GM21737 (cell line): Measurements from ENCODE around the gene DMAC1.

Experiments
- ATAC-seq: cut with Tn5 transposase; IDR thresholded peaks from one replicate; pipeline ENCODE4 v1.9.1; 2021; ENCODE audit warnings: mild to moderate bottlenecking, moderate library complexity; ENCODE audit not compliant: unreplicated experiment

DMAC1 gene

DNA sequence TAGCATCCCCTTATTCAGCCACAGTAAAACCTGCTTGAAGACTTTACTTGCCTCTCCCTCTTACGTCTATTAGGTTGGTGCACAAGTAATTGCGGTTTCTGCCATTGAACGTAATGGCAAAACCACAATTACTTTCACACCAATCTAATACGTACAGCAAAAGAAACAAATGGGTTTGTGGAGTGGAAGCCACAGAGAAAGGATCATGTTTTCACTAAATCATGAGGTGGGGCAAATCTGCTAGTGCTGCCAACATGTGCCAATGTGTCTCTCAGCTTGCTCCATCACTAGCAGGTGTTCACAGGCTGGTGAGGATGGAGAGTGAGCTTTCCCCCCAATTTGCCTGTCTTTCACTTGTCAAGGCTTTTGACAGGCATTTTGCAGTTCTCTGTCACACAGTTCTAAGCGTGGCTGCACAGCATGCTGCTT is 15.9 kb downstream of the DMAC1 start:
- ATAC-seq, result no peak

DNA sequence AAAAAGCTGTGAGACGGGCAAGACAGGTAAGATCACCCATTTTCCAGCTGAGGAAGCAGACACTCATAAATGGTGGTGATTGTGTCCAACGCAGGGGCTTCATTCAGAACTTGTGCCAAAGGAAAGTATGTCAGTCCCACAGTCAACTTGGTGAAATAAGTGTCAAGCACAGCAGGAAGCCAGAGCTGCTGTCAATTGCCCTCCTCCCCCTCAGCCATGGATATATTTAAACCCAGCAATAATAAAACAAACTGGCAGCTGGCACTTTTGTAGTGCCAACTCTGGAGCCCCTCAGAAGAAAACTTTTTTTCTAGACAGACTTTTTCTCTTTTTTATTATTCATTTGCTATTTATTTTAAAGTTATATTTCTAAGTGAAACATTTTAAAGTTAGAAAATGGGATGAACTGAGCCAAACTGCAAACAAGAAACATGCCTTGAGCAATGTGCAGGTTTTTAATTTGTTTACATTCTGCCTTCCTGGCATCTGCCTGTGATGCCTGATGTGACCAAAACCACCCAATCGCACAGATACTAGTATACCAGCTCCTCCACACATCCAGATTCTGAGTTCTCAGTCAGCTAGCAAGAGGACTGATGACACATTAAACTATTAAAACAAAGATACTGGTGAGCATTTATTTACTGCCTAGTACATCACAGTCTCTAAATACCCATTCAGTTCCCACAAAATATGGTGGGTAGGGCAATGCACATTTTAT is 17.0 kb downstream of the DMAC1 start:
- no peak for ATAC-seq

DNA sequence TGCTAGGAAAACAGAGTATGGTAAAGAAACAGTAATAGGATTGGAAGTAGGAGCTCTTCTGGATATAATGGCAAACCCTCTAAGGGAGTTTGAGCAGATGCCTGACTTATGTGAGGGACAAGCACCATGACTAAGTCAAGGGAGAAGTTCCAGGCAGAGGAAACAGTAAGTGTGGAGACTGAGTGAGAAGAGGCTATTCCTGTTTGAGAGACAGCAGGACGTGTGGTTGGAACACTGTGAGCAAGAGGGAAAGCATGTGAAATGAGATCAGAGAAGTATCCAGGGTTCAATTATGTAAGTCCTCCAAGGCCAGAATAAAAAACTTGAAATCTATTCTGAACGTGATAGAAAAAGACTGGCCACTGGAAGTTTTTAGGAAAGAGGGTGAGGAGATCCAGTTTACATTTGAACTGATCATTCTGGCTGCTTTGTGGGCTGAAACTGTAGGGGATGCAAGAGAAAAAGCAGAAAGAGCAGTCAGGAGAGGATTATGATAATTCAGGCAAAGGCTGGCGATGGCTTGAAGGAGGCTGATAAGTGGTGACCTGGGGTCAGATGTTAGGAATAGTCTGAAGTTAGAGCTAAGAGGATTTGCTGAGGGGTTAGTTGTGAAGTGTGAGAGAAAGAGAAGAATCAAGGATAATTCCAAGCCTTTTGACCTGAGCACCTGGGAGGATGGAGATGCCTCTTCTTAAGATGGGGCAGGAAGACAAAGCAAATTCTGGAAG is 19.2 kb downstream of the DMAC1 start:
- ATAC-seq, result no peak

DNA sequence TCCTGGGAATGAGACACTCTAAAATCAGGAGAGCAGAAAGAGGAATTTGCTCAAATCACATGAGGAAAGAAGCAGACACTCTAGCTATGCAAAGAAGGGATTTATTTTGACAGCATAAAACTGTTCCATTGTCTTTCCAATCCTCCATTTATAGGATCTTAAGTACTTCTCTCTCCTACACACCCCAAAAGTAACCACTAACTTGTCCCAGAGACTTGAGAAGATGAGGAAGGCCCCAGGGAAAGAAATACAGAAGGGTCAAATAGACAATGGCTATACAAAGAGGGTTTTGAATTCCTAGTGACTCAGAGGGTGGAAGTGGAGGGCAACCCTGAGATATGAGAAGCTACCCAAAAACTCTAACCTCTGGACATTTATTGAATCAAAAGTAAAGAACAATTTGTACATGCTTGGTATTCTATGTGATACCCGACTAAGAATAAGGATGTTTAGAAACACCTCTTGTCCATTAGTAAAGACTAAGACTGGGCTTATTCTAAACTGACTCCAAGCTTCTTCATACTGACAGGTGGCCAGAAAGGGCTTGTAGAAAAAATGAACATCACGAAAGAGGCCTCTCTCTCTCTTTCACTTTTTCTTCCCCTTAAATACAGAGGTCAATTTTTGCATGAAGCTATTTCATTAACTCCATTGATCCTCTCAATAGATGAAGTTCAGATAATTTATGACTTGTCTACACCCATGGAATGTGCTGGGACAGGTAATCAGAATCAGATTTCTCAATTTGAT is 20.6 kb downstream of the DMAC1 start:
- no peak for ATAC-seq

DNA sequence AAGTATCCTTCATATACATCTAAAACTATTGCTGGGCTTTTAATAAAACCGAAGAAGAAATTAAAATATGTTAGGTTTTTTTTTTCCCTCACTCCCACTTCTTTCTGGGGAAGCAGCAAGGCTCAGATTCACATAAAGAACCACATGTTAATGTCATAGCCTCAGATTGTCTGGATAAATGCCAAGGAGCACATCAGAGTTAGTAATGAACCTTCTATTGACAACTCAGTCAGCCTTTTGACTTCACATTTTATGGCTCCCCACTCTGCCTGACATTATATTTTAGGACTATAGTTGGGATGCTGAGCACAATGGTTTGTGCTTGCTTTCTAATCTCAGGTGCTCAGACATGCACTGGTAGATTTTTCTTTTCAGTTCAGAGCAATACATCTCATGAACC is 21.8 kb downstream of the DMAC1 start:
- ATAC-seq, result no peak

DNA sequence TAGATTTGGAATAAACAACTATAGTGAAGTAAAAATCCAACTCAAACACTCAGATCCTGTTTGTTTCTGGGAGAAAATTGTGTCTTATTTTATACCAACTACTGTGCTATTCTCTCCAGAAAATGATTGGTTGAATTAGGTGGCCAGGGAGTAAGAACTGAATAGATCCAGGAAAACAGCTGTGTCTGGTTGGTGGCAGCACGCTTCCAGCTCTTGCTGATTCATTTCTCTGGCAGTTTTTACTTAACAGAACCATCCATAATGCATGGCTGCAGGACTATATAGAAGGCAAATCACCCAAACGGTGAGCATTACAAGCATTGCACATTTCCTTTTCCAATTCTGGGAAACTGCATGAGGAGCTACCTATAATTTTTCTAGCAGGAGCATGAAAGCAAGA is 29.5 kb downstream of the DMAC1 start:
- no peak for ATAC-seq

DNA sequence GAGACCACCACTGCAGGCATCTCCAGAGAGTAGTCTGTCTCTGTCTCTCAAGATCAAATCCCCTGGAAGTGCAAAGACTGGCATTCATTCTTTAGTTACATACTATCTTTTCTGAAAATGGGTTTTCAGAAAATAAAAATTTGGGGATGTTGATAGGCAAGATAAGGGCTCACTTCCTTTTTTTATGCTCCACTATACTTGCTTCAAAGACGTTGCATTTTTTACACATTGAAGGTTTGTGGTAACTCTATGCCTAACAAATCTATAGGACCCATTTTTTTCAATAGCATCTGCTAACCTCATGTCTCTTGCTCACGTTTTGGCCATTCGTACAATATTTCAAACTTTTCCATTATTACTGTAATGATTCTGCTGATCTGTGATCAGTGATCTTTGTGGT is 37.0 kb downstream of the DMAC1 start:
- ATAC-seq, result no peak

DNA sequence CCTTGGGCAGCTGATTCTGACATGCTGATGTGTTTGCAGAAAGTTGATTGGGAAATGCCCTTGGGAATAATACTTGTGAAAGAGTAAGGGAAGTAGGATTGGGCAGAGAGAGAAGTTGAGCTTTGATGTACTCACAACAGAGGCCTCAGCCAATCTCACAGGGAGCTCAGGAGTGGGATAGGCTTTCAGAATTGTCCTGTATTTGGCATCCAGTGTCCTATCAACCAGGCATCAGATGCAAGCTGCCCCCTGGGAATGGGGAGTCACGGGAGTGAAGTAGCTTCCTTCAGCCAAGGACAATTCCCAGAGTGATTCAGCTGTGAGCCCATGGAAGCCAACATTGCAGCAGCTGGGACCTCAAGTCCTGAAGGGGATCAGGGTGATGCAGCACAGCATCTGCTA is 39.6 kb downstream of the DMAC1 start:
- ATAC-seq, result no peak

DNA sequence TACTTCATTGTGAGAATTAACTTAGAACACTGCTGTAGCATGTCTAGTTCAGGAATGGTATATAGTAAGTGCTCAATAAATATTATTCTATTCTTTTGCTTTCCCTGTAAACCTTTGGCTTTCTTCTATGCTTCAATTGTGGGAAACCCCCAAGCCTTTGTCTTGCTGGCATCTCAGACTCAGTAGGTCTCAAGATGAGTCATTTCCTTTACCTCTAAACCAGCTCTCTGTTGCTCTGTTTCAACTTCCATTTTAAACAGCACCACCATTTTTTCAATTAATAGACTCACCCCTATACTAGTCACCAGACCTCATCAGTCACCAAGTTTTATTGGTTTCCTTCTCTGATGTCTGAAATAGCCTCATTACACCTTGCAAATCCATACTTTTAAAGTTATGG is 43.5 kb downstream of the DMAC1 start:
- peak; percentile 99 for ATAC-seq

DNA sequence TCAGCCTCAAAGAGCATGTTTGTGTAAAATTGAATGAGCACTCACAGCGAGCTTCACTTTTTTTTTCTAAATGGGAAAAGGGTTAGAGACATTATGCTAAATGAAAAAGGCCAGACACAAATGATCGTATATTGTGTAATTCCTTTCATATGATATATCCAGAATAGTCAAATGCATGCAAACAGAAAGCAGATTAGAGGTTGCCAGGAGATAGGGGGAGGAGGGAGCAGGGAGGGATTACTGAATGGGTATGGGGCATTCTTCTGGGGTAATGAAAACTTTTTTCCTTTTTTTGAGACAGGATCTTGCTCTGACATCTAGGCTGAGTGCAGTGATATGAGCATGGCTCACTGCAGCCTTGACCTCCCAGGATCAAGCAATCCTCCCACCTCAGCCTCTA is 47.1 kb downstream of the DMAC1 start:
- ATAC-seq, result no peak
